Measurements from ENCODE around the gene FLNC.

GRCh38 chr7:128812514-128813168 lies 17.6 kb upstream of the FLNC start:
- TF ChIP-seq, protein P1, sequence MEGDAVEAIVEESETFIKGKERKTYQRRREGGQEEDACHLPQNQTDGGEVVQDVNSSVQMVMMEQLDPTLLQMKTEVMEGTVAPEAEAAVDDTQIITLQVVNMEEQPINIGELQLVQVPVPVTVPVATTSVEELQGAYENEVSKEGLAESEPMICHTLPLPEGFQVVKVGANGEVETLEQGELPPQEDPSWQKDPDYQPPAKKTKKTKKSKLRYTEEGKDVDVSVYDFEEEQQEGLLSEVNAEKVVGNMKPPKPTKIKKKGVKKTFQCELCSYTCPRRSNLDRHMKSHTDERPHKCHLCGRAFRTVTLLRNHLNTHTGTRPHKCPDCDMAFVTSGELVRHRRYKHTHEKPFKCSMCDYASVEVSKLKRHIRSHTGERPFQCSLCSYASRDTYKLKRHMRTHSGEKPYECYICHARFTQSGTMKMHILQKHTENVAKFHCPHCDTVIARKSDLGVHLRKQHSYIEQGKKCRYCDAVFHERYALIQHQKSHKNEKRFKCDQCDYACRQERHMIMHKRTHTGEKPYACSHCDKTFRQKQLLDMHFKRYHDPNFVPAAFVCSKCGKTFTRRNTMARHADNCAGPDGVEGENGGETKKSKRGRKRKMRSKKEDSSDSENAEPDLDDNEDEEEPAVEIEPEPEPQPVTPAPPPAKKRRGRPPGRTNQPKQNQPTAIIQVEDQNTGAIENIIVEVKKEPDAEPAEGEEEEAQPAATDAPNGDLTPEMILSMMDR (IDR thresholded peaks at IDR 0.05) = no peak
- no peak for TF ChIP-seq EZH2 (IDR thresholded peaks at IDR 0.05; ENCODE audit: borderline replicate concordance, insufficient read depth, low read depth, low read length, poor library complexity, severe bottlenecking)

Measured in B cell (primary cell).